ENCODE results near the gene NFATC4.
A peak's percentile ranks its signal among the peaks of the same experiment; 100 is the strongest.

The NFATC4 gene

DNA sequence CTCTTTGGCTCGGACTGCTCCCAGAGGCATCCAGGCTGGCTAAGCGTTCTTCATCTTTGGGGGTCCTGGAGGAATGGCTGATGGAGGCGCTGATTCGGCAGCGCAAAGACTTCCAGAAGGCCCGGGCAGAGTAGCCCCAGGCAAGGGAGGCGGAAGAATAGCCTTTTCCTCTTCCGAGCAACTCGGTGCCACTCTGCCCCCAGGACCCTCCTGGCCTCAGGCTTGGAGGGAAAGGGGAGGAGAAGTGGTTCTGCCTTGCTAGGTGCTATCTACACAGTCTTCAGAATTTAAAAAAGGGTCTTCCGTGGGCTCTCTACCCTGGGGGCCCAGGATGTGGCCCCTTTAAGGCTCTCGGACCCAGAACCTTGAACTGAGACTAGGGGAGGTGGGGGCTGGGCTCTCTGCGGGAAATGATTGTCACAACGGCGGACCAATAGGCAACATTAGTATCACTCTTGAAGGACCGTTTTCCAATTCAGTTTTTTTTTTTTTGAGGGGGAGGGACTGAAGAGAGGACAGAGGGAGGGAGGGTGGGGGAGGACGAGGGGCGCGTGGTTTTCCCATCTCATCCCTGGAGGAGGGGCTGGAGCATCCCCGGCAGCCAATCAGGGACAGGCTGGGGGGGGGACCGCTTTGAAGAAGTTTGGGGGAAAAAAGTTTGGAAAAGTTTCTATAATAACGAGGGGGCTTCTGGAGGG is at the start of gene NFATC4:
Gene NFATC4, plus strand, starts transcription at position 671 of the 698 bp plus-strand sequence. CDS start 157 bp downstream, outside the sequence.
- TF ChIP-seq, protein P1, sequence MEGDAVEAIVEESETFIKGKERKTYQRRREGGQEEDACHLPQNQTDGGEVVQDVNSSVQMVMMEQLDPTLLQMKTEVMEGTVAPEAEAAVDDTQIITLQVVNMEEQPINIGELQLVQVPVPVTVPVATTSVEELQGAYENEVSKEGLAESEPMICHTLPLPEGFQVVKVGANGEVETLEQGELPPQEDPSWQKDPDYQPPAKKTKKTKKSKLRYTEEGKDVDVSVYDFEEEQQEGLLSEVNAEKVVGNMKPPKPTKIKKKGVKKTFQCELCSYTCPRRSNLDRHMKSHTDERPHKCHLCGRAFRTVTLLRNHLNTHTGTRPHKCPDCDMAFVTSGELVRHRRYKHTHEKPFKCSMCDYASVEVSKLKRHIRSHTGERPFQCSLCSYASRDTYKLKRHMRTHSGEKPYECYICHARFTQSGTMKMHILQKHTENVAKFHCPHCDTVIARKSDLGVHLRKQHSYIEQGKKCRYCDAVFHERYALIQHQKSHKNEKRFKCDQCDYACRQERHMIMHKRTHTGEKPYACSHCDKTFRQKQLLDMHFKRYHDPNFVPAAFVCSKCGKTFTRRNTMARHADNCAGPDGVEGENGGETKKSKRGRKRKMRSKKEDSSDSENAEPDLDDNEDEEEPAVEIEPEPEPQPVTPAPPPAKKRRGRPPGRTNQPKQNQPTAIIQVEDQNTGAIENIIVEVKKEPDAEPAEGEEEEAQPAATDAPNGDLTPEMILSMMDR (IDR thresholded peaks at IDR 0.05; ENCODE audit: extremely low read depth, insufficient read depth, missing control alignments), result no peak
- in situ Hi-C loops (cut with MboI; ENCODE audit: low pct_unique_long_range_greater_than_20kb, low sequenced_read_pairs, unreplicated experiment), result no loop called here
- peak; percentile 79 for DNase-seq (ENCODE audit: low spot score)

DNA sequence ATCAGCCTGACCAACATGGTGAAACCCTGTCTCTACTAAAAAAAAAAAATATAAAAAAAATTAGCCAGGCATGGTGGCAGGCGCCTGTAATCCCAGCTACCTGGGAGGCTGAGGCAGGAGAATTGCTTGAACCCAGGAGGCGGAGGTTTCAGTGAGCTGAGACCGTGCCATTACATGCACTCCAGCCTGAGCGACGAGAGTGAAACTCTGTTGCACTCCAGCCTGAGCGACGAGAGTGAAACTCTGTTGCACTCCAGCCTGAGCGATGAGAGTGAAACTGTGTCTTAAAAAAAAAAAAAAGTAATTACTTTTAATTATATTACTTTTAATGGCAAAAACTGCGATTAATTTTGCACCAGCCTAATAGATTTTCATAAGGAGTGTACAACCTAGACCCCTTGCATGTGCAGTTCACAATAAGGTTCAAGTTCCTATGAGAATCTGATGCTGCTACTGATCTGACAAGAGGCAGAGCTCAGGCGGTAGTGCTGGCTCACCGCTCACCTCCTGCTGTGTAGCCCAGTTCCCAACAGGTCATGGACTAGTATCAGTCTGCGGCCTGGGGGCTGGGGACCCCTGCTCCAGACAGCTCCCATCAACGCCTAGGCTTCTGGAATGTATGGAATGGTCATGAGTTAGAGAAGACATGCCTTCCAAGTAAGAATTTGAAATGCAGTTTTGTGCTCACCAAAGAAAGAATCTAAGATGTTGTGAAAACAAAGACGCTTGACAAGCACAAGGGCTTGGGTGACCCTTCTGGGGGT is 46.6 kb upstream of the NFATC4 start:
- in situ Hi-C loops (cut with MboI; ENCODE audit: low pct_unique_long_range_greater_than_20kb, low sequenced_read_pairs, unreplicated experiment), result no loop called here
- DNase-seq (ENCODE audit: low spot score), result no peak
- TF ChIP-seq, protein P1 (IDR thresholded peaks at IDR 0.05; ENCODE audit: extremely low read depth, insufficient read depth, missing control alignments), result no peak

DNA sequence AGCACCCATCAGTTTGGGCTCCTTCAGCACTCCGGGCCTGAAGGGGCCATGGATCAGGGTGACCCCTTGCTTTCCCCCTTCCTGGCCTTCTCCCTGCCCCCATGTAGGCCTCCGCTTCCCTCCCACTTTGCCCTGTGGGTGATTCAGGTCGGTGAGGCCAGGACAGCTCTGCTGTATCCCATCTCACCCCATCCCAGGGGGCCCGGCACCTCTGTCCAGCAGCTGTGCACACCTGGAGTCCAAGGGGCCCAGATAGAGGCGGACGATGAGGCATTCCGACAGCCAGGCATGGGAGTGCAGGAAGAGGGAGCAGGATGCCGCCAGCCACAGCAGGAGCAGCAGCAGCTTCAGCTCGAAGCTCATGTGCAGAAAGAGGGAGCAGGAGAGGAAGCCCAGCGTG is 45.3 kb upstream of the NFATC4 start:
- in situ Hi-C loops (cut with MboI; ENCODE audit: low pct_unique_long_range_greater_than_20kb, low sequenced_read_pairs, unreplicated experiment), result no loop called here
- TF ChIP-seq, protein P1 (IDR thresholded peaks at IDR 0.05; ENCODE audit: extremely low read depth, insufficient read depth, missing control alignments), result no peak
- DNase-seq (ENCODE audit: low spot score), result no peak

DNA sequence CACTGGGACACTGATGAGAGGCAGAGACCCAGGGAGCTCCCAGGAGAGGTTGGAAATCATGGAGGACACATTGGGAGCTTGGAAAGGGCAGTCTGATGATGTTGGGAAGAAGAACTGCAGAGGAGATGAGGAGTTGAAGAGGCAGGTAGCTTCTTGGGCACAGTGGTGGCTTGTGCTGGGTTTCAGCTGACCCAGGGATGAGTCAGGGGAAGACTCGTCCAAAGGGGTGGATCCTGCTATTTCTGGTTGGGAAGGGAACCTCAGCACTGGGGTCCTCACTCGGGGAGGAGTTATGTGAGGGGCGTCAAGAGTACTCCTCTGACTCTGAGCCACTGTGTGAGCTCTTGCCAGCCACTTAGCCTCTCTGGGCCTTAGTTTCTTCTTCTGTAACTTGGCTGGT is 44.6 kb upstream of the NFATC4 start:
- DNase-seq (ENCODE audit: low spot score), result no peak
- TF ChIP-seq, protein P1 (IDR thresholded peaks at IDR 0.05; ENCODE audit: extremely low read depth, insufficient read depth, missing control alignments), result no peak
- in situ Hi-C loops (cut with MboI; ENCODE audit: low pct_unique_long_range_greater_than_20kb, low sequenced_read_pairs, unreplicated experiment), result no loop called here

DNA sequence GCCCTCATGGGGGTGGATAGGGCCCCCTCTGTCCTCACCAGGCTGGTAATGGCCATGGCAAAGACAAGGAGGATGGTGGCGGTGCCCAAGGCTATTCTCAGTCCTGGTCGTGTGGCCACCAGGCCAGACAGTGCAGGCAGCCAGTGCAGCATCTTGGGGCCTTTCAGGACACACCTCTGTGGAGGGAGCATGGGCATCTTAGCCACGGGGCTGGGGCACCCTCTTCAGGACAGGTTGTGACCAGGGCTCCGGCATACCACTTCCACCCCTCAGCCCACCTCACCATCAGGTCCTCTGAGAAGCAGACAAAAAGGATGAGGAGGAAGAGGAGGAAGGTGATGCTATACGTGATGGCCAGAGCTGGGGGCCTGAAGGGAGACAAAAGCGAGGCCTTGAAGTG is 44.0 kb upstream of the NFATC4 start:
- in situ Hi-C loops (cut with MboI; ENCODE audit: low pct_unique_long_range_greater_than_20kb, low sequenced_read_pairs, unreplicated experiment), result no loop called here
- DNase-seq (ENCODE audit: low spot score), result no peak
- TF ChIP-seq, protein P1 (IDR thresholded peaks at IDR 0.05; ENCODE audit: extremely low read depth, insufficient read depth, missing control alignments), result no peak

DNA sequence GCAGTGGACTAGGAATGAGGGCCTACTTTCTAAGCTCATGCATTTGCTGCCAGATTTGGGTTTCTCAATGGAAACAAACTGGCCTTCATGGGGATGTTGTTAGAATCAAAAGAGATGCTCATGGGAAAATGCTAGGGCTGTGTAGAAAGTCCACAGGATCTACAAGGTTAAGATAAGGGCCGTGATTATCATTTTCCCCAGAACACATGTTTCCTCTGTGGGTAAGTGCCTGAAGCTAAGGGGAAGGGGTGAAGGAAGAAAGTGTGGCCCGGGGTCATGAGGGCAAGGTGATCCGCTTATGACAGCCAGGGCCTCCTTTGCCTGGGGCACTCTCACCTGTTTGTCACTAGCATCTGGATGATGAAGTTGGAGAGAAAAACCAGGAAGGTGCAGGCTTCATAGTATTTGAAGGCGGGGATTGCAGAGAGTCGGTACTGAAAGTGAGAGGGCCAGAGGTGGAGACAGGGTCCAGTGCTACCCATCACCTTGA is 42.9 kb upstream of the NFATC4 start:
- DNase-seq (ENCODE audit: low spot score), result no peak
- in situ Hi-C loops (cut with MboI; ENCODE audit: low pct_unique_long_range_greater_than_20kb, low sequenced_read_pairs, unreplicated experiment), result loop anchor here (25.0 kb wide), 1 partner anchor 337 kb away; no protein-coding TSS in a partner anchor
- TF ChIP-seq, protein P1 (IDR thresholded peaks at IDR 0.05; ENCODE audit: extremely low read depth, insufficient read depth, missing control alignments), result no peak

Data from GM13977 (cell line).